Ovary (tissue), 3 donors: ENCODE measurements around the gene SLCO3A1.

ENCODE experiments used
- CTCF ChIP-seq, 3 donors: fragments of 450-650 bp in 2 of 3; fragments of 200-600 bp in 1 of 3; IDR thresholded peaks; one replicate each; pipeline versions ENCODE4 v1.5.1 to v1.8.0; 2016 to 2022; ENCODE audit warnings: antibody characterized with exemption in 3 of 3, mild to moderate bottlenecking in 1 of 3
- EP300 ChIP-seq: sonication (generic); formaldehyde crosslinking; IDR thresholded peaks from one replicate; pipeline ENCODE4 v1.6.1; 2017; ENCODE audit warnings: antibody characterized with exemption
- POLR2A ChIP-seq: fragments of 450-650 bp; IDR thresholded peaks from one replicate; pipeline ENCODE4 v1.6.1; 2017; ENCODE audit warnings: antibody characterized with exemption, mild to moderate bottlenecking, moderate library complexity
- donor health status: DM: no; HTN: no; CAD: no.

- TF ChIP-seq POLR2A: no peak
- no peak for TF ChIP-seq CTCF (IDR thresholded peaks at IDR 0.05)
- no peak for TF ChIP-seq EP300
These were observed 209.0 kb downstream of the SLCO3A1 start for GRCh38 chr15:92062505-92062904.
